SIG-M5 (cell line): Measurements from ENCODE around the gene EPM2AIP1.
"Not testable (repeated sequence)": the region's sequence is repeated elsewhere in the genome, so short reads cannot be mapped to it uniquely, and the experiment has no call there.

ENCODE experiments used
- DNase-seq: peaks from one replicate; lab custom pipeline; 2025; lab: John Stamatoyannopoulos, UW

EPM2AIP1 gene

DNA sequence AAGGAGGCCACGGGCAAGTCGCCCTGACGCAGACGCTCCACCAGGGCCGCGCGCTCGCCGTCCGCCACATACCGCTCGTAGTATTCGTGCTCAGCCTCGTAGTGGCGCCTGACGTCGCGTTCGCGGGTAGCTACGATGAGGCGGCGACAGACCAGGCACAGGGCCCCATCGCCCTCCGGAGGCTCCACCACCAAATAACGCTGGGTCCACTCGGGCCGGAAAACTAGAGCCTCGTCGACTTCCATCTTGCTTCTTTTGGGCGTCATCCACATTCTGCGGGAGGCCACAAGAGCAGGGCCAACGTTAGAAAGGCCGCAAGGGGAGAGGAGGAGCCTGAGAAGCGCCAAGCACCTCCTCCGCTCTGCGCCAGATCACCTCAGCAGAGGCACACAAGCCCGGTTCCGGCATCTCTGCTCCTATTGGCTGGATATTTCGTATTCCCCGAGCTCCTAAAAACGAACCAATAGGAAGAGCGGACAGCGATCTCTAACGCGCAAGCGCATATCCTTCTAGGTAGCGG lies at the start of gene EPM2AIP1:
TSS of gene EPM2AIP1 (minus strand) at position 326 of the 520 bp plus-strand sequence. CDS start at position 272, 54 bp downstream.
- no peak for DNase-seq

DNA sequence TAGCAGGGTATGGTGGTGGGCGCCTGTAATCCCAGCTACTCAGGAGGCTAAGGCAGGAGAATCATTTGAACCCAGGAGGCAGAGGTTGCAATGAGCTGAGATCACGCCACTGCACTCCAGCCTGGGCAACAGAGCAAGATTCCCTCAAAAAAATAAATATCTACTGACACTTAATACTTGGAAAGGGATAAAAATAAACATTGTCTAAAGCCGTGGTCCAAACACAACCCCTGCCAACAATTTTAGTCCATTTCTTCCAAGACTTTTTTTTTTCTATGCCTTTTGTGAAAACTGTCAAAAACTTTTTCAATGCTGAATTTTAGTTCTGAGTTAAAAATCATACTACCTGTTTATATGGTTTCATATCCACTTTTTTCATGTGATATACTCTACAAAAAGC lies 49.8 kb upstream of the EPM2AIP1 start:
- DNase-seq = not testable (repeated sequence)

DNA sequence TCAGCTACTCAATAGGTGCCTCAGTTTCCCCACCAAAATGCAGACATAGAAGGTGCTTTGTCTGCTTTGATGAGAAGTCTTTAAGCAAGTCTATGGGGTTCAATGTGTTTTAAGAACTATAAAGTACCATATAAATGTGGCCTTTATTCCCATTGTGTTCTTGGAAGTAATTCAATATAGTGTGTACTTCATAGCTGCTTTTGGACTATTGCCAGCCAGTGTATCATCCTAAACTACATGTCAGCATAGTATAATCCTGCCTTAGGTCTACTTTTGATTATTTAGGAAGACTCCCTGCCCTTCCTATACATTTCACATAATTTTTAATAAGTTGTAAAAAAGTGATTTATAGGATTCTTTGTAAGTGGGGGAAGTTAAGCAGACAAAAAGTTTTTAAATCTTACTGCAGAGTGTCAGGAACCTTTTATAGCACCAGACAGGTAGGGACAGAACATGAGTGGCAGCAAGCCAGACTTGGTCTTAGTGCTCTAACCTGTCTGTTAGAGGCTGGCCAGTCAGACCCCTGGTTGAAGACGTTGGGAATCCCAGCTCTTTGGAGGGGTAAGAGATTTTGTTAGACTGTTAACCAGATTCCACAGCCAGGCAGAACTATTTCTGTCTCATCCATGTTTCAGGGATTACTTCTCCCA lies 48.7 kb upstream of the EPM2AIP1 start:
- no peak for DNase-seq

DNA sequence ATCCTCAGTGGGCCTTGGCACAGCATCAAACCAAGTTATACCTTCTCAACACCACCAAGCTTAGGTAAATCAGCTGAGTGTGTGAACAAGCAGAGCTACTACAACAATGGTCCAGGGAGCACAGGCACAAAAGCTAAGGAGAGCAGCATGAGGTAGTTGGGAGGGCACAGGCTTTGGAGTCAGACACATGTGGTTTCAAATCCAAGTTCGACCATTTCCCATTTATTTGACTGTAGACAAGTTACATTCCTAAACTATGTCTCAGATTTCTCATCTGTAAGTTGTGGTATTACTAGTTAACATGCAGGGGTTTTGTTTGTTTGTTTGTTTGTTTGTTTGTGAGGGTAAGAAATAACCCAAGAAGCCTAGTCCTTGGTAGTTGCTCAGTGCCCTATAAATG lies 47.3 kb upstream of the EPM2AIP1 start:
- no peak for DNase-seq

DNA sequence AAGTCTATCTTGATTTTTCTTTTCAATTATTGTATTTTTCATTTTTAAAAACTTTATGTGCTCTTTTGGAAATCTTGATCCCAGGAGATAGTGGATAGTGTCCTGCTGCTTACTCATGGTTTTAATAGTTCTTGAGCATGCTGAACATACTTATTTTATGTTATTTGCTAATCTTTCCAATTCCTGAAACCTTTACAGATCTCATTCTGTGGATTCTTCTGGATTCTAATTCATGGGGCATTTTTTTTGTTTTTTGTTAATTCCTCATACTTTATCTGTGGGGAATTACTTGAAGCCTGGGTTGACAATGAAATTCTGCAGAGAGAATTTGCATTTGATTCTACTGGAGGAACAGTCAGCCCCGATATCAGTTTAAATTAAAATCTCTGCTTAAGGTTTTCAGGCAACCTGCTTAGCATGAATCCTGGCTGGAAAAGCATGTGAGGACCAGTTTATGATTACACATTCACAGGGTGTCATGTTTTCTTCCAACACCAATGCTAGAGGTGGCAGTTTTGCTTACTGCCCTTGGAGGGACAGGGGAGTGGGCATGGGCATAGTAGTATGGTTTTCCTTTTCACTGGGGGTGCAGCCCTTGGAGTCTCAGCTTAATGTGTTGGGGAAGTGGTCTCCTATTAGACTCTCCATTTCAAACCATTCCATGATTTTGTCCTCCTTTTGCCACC lies 46.4 kb upstream of the EPM2AIP1 start:
- no peak for DNase-seq

DNA sequence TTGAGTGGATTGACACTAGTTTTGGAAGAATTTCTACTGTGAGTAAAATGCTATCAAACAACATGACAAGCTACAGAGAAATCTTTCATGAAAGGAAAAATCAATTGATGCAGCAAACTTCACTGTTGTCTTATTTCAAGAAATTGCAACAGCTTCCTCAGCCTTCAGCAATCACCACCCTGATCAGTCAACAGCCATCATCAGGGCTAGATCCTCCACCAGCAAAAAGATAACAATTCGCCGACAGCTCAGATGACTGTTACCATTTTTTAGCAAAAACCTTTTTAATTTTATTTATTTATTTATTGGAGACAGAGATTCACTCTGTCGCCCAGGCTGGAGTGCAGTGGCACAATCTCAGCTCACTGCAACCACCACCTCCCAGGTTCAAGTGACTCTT lies 44.4 kb upstream of the EPM2AIP1 start:
- DNase-seq = no peak

DNA sequence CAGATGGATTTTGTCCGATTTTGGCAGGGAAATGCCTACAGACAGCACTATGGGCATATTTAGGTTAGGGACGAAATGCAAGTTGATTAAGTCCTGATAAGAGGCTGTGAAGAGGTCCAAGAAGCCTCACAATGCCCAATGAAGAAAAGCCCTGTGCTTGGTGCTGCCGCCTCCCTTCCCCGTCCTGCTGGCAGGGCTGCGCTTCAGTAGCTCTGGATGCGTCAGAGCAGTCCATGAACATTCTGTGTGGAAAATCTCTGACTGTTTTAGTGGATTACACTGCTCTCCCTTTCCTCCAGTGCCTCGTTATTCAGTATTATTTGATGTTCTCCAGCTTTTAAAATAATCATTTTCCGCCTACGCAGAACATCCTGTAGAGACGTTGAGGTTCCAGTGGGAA lies 40.0 kb upstream of the EPM2AIP1 start:
- no peak for DNase-seq

DNA sequence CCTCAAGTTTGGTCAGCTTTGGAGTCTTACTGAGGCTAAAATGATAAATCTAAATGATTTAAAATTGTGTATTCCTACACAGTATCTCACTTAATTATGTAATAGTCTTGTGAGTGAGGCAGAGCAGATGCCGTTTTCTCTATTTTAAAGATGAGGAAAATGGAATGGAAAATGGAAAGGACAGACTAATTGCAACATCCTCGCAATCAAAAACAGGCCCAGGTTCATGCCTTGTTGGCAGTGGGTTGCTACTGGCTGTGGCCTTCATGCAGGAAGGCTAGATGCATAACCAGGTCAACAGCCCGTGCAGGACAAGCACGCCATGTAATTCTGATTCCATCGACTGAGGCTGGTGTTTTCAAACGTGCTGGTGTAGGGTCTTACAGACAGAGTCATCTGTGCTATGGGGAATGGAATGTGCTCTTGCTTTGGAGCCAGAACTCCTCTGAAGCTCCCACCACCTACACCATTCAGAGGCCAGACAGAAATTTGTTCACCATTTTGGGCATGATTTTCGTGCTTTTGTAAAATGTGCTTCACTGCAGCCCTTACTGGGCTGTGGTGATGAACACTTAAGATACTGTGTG lies 38.3 kb upstream of the EPM2AIP1 start:
- DNase-seq = no peak

DNA sequence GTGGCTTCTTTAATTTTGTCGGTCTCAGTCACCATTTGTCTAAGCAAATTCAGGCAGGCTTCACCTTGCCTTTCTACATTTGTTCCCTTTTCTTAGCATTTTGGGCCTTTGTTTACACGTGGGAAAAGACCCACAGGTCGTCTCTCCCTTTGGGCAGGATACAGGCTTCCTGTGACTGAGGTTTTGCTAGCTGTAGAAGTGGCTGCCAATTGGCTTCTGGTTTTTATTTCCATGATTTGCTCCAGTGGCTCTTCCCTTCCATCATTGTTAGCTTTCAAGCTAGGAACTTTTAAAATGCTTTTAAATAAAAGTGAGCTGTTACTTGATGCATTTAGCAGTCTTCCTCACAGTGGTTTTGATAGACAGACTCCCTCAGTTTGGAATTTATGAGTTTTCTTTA lies 37.7 kb upstream of the EPM2AIP1 start:
- no peak for DNase-seq

DNA sequence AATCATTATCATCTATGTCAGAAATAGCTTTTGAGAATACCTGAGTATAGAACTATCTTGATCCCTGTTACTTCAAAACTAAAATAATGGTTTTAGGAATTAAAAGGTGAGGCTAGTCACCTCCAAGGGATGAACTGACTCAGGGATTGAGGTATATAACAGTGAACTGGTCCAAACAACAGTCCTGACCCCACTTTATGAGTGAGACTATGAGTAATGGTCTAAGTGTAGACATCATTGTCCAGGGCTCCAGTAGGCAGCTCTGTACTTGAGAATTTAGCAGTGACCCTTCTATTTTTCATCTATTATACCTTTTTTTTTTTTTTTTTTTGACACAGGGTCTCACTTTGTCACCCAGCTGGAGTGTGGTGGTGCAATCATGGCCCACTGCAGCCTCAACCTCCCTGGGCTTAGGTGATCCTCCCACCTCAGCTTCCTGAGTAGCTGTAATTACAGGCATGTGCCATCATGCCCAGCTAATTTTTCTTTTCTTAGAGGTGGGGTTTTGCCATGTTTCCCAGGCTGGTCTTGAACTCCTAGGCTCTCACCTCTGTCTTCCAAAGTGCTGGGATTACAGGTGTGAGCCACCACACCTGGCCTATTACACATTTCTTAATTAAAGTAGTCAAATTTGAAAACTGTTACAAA lies 36.7 kb upstream of the EPM2AIP1 start:
- DNase-seq = no peak

DNA sequence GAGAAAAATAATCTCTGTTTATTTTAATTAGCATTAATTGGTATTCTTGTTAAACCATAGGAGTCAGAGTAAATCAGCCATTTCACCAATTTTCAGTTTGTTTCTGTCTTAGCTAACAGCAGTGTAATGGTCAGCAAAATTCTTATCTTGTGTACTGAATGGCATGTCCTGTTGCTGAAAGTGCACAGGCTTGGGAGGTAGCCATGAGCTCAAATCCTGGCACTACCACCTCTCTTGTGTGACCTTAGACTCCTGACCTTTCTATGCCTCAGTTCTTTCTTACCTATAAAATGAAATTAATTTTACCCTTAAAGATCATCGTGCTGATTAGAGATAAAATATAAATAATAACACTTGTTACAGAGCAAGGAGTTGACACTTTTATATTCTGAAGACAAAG lies 36.2 kb upstream of the EPM2AIP1 start:
- DNase-seq = no peak

DNA sequence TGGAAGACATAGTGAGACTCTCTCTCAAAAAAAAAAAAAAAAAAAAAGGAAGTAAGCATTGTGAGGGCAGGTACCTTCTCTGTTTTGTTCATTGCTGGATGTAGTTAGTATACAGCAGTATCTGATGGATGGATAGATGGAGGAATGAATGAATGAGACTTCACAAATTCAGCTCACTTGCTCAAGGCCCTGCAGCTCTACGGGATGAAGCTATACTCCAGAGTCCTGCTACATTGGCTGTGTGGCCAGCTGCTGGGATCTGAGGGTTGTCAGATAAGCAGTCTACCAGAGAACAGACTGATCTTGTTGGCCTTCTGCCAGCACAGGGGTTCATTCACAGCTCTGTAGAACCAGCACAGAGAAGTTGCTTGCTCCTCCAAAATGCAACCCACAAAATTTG lies 35.4 kb upstream of the EPM2AIP1 start:
- no peak for DNase-seq

DNA sequence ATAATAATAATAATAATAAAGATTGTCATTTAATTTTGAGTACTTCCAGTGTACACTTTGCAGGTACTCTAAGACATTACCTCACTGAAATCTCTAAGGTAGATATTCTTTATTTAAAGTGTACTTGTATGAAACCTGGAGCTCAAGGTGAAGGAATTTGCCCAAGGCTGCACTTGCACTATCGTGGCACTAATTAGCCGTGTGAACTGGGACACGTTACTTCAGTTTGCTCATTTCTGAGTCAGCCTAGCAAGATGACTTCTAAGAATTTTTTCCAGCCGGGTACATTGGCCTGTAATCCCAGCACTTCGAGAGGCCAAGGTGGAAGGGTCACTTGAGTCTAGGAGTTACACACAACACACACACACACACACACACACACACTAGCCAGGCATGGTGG lies 33.9 kb upstream of the EPM2AIP1 start:
- DNase-seq = no peak

DNA sequence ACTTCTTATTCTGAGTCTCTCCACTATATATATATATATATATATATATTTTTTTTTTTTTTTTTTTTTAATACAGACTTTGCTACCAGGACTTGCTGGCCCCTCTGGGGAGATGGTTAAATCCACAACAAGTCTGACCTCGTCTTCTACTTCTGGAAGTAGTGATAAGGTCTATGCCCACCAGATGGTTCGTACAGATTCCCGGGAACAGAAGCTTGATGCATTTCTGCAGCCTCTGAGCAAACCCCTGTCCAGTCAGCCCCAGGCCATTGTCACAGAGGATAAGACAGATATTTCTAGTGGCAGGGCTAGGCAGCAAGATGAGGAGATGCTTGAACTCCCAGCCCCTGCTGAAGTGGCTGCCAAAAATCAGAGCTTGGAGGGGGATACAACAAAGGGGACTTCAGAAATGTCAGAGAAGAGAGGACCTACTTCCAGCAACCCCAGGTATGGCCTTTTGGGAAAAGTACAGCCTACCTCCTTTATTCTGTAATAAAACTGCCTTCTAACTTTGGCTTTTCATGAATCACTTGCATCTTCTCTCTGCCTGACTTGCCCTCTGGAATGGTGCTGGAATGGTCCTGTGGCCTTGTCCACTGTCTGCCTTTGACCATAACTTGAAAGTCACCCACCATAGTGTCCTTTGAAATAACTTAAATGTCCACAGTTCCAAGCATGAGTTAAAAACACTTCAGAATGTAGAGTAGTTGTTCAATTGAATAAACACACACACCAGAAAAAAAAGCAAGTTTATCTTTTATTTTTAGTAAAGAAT lies 32.8 kb upstream of the EPM2AIP1 start:
- no peak for DNase-seq

DNA sequence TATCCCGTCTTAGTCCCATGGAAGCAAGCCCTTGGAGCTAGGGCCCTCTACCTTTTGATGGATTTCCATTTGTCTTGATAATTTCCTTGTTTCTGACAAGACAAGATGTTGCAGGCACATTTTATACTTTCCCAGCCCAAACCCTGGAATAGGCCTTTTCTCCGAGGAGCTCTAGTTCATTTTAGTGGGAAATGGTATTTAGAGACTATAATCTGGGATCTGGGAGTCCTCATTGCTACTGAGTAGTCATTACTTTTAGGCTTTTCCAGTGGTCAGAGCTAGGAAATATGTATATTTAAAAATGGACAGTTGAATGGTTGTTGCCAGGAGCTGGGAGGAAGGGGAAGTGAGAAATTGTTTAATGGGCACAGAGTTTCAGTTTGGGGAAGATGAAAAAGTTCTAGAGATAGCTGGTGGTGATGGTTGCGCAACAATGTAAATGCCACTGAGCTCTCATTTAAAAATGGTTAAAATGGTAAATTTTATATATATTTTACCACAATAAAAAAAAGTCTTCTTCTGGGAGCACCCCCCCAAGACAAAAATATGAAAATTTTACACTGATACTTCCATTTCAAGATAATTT lies 32.0 kb upstream of the EPM2AIP1 start:
- DNase-seq = peak; percentile 52

DNA sequence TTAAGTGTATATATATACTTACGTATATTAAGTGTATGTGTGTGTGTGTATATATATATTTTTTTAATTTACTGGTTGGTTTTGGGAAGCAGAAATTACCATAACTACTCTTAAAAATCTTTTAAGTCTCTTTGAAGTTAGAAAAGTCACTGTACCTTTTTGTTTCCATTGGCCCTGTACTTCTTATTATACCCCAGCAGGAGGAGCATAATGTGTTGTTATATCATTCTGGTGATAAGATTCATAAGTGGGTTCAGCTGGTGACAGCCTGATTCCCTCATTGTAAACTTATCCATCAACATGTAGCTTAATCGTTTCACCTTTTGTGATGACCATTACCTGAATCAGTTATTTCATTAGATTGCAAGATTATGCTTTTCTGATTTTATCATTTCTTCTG lies 31.2 kb upstream of the EPM2AIP1 start:
- no peak for DNase-seq

DNA sequence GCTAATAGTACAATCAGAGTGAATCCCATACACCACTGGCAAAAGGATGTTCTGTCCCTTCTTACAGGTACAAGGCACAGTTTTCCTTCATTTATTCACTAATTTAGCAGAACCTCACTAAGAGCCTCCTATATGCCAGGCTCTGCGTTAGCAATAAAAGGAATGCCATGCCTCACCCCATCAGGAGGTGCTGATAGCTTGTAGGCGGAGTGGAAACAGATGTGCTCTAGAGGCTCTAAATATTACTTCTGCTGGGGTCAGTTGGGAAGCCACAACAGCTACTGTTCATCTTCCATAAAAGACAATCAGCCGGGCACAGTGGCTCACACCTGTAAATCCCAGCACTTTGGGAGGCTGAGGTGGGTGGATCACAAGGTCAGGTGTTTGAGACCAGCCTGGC lies 24.8 kb upstream of the EPM2AIP1 start:
- no peak for DNase-seq

DNA sequence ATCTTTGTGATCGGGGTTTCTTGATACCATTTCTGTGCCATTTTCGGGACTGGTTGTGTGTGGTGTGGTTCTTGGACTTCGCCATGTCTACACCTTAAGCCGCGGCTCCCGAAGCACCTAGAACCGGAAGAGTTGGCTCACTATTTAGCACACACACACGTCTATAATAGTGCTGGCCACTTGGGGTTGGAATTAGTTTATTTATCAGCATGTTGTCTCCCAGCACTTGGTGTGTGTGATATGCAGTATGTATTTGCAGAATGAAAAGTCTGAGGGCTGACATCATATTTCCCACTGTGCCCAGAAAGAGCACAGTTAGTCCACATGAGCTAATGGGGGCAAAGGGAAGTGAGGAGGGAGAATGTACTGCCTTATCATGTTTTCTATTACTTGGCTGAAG lies 24.0 kb upstream of the EPM2AIP1 start:
- DNase-seq = no peak

DNA sequence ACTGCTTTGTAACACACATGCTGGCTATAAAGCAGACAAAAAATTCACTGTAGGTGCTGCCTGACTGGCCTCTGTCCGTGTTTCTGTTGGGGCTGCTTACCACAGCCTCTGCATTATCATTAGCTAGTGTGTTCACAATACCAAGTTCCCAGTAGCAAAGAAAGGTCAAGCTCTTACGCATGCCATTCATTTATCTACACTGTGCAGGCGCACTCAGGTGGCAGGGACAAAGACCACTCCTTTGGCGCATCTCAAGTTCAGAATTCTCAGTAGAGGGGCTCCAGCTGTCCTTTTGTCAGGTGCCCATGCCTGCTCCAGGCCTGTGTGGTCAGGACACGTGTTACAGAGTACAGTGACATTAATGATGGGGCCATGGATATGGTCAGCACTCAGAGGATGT lies 22.7 kb upstream of the EPM2AIP1 start:
- DNase-seq = no peak

DNA sequence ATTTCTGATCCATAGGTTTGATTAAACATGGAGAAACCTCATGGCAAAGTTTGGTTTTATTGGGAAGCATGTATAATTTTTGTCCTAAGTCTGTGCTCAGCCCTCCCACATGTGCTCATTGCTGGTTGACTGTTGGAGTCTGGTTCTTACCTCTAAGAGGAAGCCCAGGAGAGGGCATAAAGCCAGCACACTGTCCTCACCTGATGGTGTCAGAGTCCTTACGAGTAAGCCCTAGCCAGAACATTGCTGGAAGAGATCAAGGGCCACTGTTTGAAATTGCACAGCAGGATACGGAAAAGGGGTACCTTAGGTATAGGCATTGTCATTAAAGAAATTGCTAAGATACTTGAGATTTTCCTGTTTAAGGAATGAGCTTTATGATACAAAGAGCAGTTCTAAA lies 21.7 kb upstream of the EPM2AIP1 start:
- no peak for DNase-seq
